Stimulated activated naive CD4-positive, alpha-beta T cell (primary cell): Measurements from ENCODE around the gene FBXL17.

Source experiments
- DNase-seq, 6 experiments: peaks; one replicate each; lab custom pipeline; 2025; lab: John Stamatoyannopoulos, UW

The FBXL17 gene

DNA sequence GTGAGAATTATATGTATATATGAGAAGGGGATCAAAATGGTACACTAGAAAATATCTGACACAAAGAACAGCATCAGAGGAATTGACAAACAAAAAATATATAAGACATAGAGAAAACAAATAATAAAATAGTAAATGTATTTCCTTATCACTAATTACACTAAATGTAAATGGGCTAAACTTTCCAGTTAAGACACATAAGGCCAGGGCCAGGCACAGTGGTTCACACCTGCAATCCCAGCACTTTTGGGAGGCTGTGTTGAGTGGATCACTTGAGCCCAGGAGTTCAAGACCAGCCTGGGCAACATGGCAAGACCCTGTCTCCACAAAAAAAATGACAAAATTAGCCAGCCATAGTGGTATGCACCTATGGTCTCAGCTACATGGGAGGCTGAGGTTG lies 8.5 kb downstream of the FBXL17 start:
- no peak for DNase-seq

- no peak for DNase-seq
Observed at GRCh38 chr5:108372369-108372768, 9.5 kb downstream of the FBXL17 start.

- DNase-seq: no peak
Observed at GRCh38 chr5:108371263-108371662, 10.6 kb downstream of the FBXL17 start.

DNA sequence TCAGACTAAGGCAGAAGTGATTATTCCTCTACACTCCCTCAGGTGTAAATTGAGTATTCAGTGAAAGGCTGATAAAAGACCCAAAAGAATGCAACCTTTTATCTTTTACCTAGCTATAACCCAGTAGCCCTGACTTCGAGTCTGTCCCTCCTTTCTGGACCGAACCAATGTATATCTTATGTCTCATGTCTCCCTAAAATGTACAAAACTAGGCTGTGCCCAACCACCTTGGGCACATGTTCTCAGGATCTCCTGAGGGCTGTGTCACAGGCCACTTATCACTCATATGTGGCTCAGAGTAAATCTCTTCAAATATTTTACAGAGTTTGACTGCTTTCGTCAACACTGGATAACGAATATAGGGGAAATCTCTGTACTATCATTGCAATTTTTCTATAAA lies 12.7 kb downstream of the FBXL17 start:
- no peak for DNase-seq

GRCh38 chr5:108367679-108368334 lies 14.1 kb downstream of the FBXL17 start:
- DNase-seq: no peak

DNA sequence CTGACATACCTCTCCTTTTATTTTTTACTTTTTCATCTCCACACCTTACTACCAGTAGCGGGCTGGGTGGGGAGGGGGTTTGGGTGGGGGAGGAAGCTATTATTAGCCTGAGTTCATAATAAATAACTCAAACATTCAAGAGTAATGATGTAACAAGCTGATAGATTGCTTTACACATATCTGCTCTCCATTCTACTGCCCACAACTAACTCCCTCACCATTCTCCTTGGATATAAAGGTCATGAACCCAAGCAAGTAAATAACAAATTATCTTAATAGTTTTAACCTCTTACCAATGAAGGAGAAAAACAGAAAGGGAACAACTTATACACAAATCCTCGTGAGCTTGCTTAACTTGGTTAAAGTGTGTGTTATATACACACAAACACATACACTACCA lies 15.4 kb downstream of the FBXL17 start:
- no peak for DNase-seq

DNA sequence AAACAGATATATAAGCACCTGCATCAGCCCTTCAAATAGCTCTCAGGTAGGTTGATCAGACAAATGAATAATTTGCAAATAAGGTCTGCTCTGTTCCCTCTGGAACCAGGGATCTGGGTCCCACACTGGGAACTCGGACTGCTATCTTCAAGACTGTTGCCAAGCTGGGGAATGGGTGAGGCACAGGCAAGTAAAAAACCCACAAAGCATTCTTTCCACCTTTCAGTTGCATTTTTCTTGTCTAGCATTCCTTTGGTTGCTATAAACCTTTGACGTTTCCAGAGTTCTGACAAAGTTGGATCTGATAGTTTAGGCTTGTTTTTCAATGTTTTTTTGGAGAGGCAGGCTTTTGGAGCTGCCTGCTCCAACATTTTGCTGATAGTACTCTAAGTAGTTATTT lies 20.1 kb downstream of the FBXL17 start:
- DNase-seq: no peak

- DNase-seq: no peak
Observed at GRCh38 chr5:108361239-108361638, 20.7 kb downstream of the FBXL17 start.

- DNase-seq: no peak
Observed at GRCh38 chr5:108360280-108360679, 21.6 kb downstream of the FBXL17 start.

- no peak for DNase-seq
Observed at GRCh38 chr5:108356286-108356685, 25.6 kb downstream of the FBXL17 start.

DNA sequence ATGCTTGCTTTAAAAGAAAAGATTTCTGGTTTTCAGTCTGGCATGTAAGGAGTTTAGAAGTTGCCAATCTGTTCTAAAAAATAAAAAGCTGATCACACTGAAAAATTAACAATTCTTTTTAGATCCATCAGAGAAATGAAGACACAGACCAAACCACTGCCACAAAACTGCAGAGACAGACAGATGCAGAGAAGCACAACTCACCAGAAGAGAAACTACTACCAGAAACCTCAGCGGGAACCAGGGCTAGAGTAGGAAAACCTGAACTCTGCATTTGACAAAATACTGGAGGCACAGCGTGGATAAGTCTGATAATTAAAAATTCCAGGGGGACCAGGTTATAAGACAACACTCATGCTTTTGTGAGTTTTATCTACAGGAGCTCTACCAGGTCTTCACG lies 28.8 kb downstream of the FBXL17 start:
- no peak for DNase-seq

DNA sequence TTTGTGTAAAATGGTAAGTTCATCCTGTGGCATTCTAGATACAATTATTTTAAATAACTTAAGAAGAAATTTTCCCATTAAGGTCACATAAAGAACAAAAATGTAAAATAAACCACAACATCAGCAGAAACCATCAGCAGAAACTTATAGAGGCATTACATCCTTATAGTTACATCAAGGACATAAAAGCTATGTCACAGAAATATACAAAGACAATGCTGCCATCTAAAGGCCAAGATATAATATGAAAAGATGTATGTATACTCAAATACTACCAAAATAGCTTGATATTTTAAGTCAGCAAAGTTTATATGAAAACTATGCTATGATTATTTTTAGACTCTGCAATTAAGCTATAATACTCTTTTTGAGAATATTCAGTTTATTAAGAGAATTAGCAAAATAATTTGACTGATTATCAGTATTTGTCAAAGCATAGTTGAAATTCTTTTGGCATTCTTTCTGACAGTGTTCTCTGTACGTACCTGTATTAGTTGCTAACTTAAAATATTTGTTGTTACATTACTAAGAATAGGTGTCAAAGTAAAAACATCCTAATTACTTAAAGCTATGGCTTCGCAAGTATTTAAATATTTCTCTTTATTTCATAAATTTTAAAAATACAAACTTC lies 36.2 kb downstream of the FBXL17 start:
- peak in 3 of 6 experiments; percentile 13 to 52 (median 43) for DNase-seq

GRCh38 chr5:108344103-108344822 lies 37.6 kb downstream of the FBXL17 start:
- no peak for DNase-seq

GRCh38 chr5:108341866-108342265 lies 40.0 kb downstream of the FBXL17 start:
- no peak for DNase-seq

GRCh38 chr5:108340131-108340530 lies 41.8 kb downstream of the FBXL17 start:
- DNase-seq: no peak

DNA sequence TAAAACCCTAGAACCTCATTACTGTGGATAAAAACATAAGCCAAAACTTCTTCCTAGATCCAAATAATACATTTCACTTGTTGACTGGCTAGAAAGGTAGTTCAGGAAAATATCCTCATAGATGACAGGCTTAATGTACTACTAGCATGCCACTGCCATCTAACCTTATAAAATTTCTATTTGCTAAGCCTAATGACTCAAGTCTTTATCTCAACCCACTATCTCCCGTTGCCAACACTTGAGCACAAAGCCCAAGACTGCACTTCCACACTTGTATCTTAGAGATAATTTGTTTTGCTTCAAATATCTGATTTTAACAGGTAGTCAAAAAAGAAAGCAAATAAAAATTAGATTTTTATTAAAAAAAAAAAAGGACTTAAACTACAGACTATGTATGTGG lies 42.7 kb downstream of the FBXL17 start:
- no peak for DNase-seq

DNA sequence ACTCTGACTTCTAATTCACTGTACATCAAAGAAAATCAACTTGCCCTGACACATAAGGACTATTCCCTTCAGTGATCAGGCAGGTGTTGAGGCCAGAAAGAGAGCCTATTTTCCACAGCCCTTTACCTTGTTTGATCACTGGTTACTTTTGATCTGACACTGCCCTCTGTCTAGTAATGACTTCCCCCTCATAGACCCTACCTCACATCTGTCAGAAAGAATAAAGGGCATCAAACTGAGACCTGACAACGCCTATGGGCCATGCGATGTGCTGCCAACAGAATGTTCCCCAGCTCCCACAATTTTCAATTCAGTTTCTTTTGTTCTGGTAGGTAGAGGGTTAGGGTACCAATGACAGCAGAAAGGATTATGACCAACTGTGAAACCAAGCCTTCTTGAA lies 47.7 kb downstream of the FBXL17 start:
- no peak for DNase-seq

GRCh38 chr5:108326982-108327381 lies 54.9 kb downstream of the FBXL17 start:
- DNase-seq: no peak

DNA sequence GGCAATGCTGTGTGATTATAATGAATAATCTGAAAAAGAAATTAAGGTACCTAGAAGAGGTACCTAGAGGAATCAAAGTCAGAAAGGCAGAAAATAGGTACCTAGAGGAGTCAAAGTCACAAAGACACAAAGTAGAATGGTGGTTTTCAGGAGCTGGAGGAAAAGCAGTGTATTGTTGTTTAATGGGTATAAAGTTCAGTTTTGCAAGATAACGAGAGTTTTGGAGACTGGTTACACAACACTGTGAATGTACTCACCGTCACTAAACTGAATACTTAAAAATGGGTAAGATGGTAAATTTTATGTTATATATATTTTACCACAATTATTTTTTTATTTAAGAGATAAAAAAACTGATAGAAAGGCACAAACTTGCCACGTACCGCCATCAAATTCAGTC lies 57.0 kb downstream of the FBXL17 start:
- DNase-seq: no peak

DNA sequence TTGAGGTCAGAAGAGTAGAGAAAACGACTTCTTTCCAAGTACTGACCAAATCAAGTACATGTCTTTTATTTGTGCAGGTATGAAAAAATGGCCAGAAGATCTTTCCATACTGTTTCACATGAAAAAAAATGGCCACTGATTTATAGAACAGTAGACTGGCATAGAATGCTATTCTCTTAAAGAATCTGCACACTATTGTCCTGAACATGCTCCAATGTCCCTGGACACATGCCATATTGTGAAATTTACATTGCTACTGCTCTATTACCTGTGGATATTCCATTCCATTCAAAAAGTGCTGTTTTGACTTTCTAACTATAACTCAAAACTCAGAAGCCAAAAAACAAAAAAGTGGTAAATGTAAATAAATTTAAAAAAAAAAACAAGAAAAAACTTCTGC lies 60.6 kb downstream of the FBXL17 start:
- DNase-seq: no peak

DNA sequence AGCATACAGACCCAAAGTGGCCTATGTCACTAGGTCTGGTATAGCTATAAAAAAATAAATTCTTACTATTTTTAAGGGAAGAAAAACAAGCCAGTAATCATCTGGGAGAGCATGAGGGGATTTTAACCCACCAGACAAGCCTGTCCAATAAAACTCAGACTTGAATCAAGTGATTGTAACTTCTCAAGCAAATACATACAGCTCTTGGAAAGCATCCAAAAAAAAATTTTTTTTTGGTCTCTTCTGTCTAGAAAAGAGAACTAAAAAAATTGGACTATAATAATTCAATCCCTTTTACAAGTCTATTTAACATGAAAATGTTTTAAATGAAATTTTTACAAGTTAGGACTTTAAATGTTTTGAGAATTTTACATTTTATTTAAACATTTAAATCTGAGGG lies 61.7 kb downstream of the FBXL17 start:
- DNase-seq: no peak

DNA sequence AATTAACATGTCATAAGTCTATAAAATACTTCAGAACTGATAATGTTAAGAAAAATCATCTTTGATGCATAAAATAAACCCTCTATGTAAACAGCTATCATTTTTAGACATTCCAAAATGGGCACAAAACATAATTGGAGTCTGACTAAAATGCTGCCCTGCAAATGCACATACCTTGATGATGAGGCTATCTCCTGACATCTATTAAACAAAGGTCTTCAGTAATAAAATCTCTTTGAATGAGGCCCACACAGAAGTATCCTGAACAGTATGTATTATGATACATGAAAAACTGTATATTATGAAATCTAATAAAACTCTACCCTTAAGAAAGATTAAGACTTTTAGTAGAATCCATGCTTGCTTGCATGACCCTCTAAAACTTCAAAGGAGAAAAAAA lies 66.1 kb downstream of the FBXL17 start:
- no peak for DNase-seq

DNA sequence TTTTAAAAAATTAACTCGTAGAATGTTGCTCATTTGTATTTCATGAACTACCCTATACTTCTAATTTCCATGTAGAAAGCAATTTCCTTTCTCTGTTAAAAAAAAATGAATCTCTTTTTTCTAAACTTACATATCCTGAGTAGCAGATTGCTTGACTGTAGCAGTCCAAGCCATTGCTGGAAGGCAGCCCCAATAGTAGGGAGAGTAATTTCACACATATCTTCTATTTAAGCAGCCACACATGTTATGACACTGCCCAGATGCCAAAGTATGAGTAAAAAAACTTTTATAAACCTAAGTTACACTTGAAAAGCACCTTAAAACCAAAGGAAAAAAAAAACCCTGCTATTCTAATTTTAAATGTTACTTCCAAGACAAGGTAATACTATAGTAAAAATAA lies 69.6 kb downstream of the FBXL17 start:
- no peak for DNase-seq
